NCI-H748 (cell line): ENCODE data around the gene IGSF21.

Experiments used
- DNase-seq: peaks from one replicate; lab custom pipeline; 2025; ENCODE audit not compliant: unreplicated experiment; lab: John Stamatoyannopoulos, UW

The IGSF21 gene

GRCh38 chr1:18256282-18257235 lies 149.0 kb downstream of the IGSF21 start:
- DNase-seq: peak; percentile 79

GRCh38 chr1:18257778-18258177 lies 150.2 kb downstream of the IGSF21 start:
- DNase-seq: no peak

GRCh38 chr1:18261891-18262290 lies 154.3 kb downstream of the IGSF21 start:
- no peak for DNase-seq

GRCh38 chr1:18262726-18263125 lies 155.1 kb downstream of the IGSF21 start:
- no peak for DNase-seq

GRCh38 chr1:18263547-18264120 lies 156.0 kb downstream of the IGSF21 start:
- DNase-seq: no peak

- no peak for DNase-seq
These were observed 156.9 kb downstream of the IGSF21 start for GRCh38 chr1:18264450-18265039.

- no peak for DNase-seq
These were observed 158.0 kb downstream of the IGSF21 start for GRCh38 chr1:18265641-18266040.

GRCh38 chr1:18266391-18266790 lies 158.8 kb downstream of the IGSF21 start:
- no peak for DNase-seq

- no peak for DNase-seq
These were observed 163.7 kb downstream of the IGSF21 start for GRCh38 chr1:18271336-18271735.

- DNase-seq: no peak
These were observed 171.3 kb downstream of the IGSF21 start for GRCh38 chr1:18278946-18279345.

GRCh38 chr1:18279351-18280074 lies 171.9 kb downstream of the IGSF21 start:
- DNase-seq: no peak

- DNase-seq: no peak
These were observed 173.4 kb downstream of the IGSF21 start for GRCh38 chr1:18280956-18281355.

- DNase-seq: peak; percentile 82
These were observed 175.4 kb downstream of the IGSF21 start for GRCh38 chr1:18282851-18283600.

GRCh38 chr1:18283601-18284385 lies 176.2 kb downstream of the IGSF21 start:
- no peak for DNase-seq

- peak; percentile 17 for DNase-seq
These were observed 177.4 kb downstream of the IGSF21 start for GRCh38 chr1:18284805-18285537.

GRCh38 chr1:18285538-18285924 lies 177.9 kb downstream of the IGSF21 start:
- no peak for DNase-seq

GRCh38 chr1:18288722-18289121 lies 181.1 kb downstream of the IGSF21 start:
- DNase-seq: no peak

GRCh38 chr1:18289597-18289996 lies 182.0 kb downstream of the IGSF21 start:
- DNase-seq: no peak

- DNase-seq: peak; percentile 37
These were observed 183.3 kb downstream of the IGSF21 start for GRCh38 chr1:18290740-18291412.
